HL-60 (cell line): ENCODE data around the gene DYSF.

Source experiments
- CTCF ChIP-seq: IDR thresholded peaks from one replicate; pipeline ENCODE4 v1.5.1; 2011; ENCODE audit warnings: low read length, control low read depth, inconsistent platforms; ENCODE audit not compliant: insufficient read depth
- GABPA ChIP-seq: IDR thresholded peaks from 2 replicates; pipeline ENCODE4 v1.6.1; 2012; ENCODE audit warnings: low read depth
- POLR2AphosphoS5 ChIP-seq: IDR thresholded peaks from 2 replicates; pipeline ENCODE4 v1.6.1; 2012; ENCODE audit warnings: low read depth
- REST ChIP-seq: IDR thresholded peaks from 2 replicates; pipeline ENCODE4 v1.6.1; 2012; ENCODE audit warnings: low read depth; ENCODE audit not compliant: insufficient replicate concordance
- SPI1 ChIP-seq: IDR thresholded peaks from 2 replicates; pipeline ENCODE4 v1.6.1; 2012; ENCODE audit warnings: low read depth, mild to moderate bottlenecking, borderline replicate concordance

GRCh38 chr2:71517851-71518250 is 64.5 kb downstream of the DYSF start:
- TF ChIP-seq CTCF (no peak), REST (no peak), POLR2AphosphoS5 (no peak), SPI1 (no peak), GABPA (no peak)
